Peyer's patch (tissue), 4 donors: ENCODE results near the gene BCO1. TPM values are rescaled to one million over a fixed set of nuclear protein-coding genes. Genes with fewer than 3 reads are reported as not detected.
"Not testable (repeated sequence)": the region's sequence is repeated elsewhere in the genome, so short reads cannot be mapped to it uniquely, and the experiment has no call there.

Experiments used
- DNase-seq, 3 donors: peaks; one replicate each; pipeline ENCODE4 v3.0.0-alpha.2; 2017 to 2019
- H3K27ac ChIP-seq, 4 donors: fragments of 200-600 bp; sonication (generic); one replicate each; pipeline ENCODE4 v1.5.1; 2016 to 2019
- H3K27me3 ChIP-seq, 2 donors: fragments of 200-600 bp; sonication (generic); one replicate each; pipeline ENCODE4 v1.5.1; 2019
- H3K36me3 ChIP-seq, 3 donors: fragments of 200-600 bp; sonication (generic); one replicate each; pipeline ENCODE4 v1.5.1; 2016 to 2019
- H3K4me1 ChIP-seq, 4 donors: fragments of 200-600 bp; sonication (generic); one replicate each; pipeline ENCODE4 v1.5.1; 2016 to 2019
- H3K4me3 ChIP-seq, 4 donors: fragments of 200-600 bp; sonication (generic); 1 replicate in 3 of 4; 2 replicates in 1 of 4; pipeline ENCODE4 v1.5.1; 2016 to 2019; ENCODE audit warnings: mild to moderate bottlenecking in 1 of 4
- H3K9me3 ChIP-seq, 4 donors: fragments of 200-600 bp; sonication (generic); one replicate each; pipeline ENCODE4 v1.5.1; 2016 to 2019; ENCODE audit warnings: mild to moderate bottlenecking in 1 of 4
- CTCF ChIP-seq, 6 experiments: fragments of 450-650 bp in 4 of 6; fragments of 200-600 bp in 2 of 6; sonication (generic) in 1 of 6; IDR thresholded peaks; one replicate each; pipeline ENCODE4 v1.5.1; 2017 to 2019; ENCODE audit warnings: antibody characterized with exemption in 6 of 6, mild to moderate bottlenecking in 3 of 6, moderate library complexity in 1 of 6
- POLR2A ChIP-seq, 2 donors: fragments of 450-650 bp; IDR thresholded peaks; one replicate each; pipeline ENCODE4 v1.5.1; 2017; ENCODE audit warnings: antibody characterized with exemption in 2 of 2, mild to moderate bottlenecking in 2 of 2, moderate library complexity in 2 of 2
- total RNA-seq, 4 donors: library from RNA; depleted of rRNA; stranded (reverse); fragments of >200 nt; gene quantifications; one replicate each; pipeline ENCODE4 v1.1.0, GENCODE V29; 2016

The BCO1 gene
- total RNA-seq, 4 donors from 2014 or later: 7.9 to 16.0 (median 12.3) TPM

GRCh38 chr16:81224824-81225223 lies 13.7 kb upstream of the BCO1 start:
- no peak for DNase-seq
- Histone ChIP-seq H3K36me3 (no peaks in the 10 kb centered on the region), H3K4me3 (no peak overlapping the region), H3K9me3 (no peaks in the 10 kb centered on the region), H3K27me3 (no peaks in the 10 kb centered on the region), H3K27ac (no peak overlapping the region), H3K4me1 (peaks cover 0 to 12% (median 0%) of the 10 kb centered on the region in 4 donors)
- TF ChIP-seq CTCF (IDR thresholded peaks at IDR 0.05) (no peak), POLR2A (IDR thresholded peaks at IDR 0.05) (no peak)

GRCh38 chr16:81225697-81226096 lies 12.8 kb upstream of the BCO1 start:
- peaks cover 0 to 12% (median 0%) of the 10 kb centered on the region in 4 donors for H3K4me1 ChIP-seq
- H3K27ac ChIP-seq, DNase-seq, H3K4me3 ChIP-seq, H3K27me3 ChIP-seq, H3K36me3 ChIP-seq, H3K9me3 ChIP-seq: not testable (repeated sequence)

GRCh38 chr16:81227785-81228184 lies 10.7 kb upstream of the BCO1 start:
- DNase-seq: no peak
- Histone ChIP-seq H3K27me3 (no peaks in the 10 kb centered on the region), H3K27ac (peak overlapping the region in 2 of 4 donors; percentile 30 to 77), H3K9me3 (no peaks in the 10 kb centered on the region), H3K4me3 (no peak overlapping the region), H3K4me1 (peaks cover 0 to 12% (median 0%) of the 10 kb centered on the region in 4 donors), H3K36me3 (no peaks in the 10 kb centered on the region)
- no peak for TF ChIP-seq CTCF (IDR thresholded peaks at IDR 0.05)
- TF ChIP-seq POLR2A (IDR thresholded peaks at IDR 0.05): no peak

- no peaks in the 10 kb centered on the region for H3K36me3 ChIP-seq
- H3K27me3 ChIP-seq: no peaks in the 10 kb centered on the region
- no peaks in the 10 kb centered on the region for H3K9me3 ChIP-seq
- no peak for TF ChIP-seq POLR2A (IDR thresholded peaks at IDR 0.05)
- TF ChIP-seq CTCF (IDR thresholded peaks at IDR 0.05): no peak
- H3K4me3 ChIP-seq: no peak overlapping the region
- no peak overlapping the region for H3K27ac ChIP-seq
- DNase-seq: no peak
- H3K4me1 ChIP-seq: peaks cover 0 to 12% (median 0%) of the 10 kb centered on the region in 4 donors
These were observed 8.7 kb upstream of the BCO1 start for GRCh38 chr16:81229811-81230210.

- H3K36me3 ChIP-seq: no peaks in the 10 kb centered on the region
- no peaks in the 10 kb centered on the region for H3K27me3 ChIP-seq
- no peak overlapping the region for H3K4me3 ChIP-seq
- H3K9me3 ChIP-seq: no peaks in the 10 kb centered on the region
- TF ChIP-seq POLR2A (IDR thresholded peaks at IDR 0.05): no peak
- no peak for DNase-seq
- H3K27ac ChIP-seq: no peak overlapping the region
- peaks cover 0 to 12% (median 0%) of the 10 kb centered on the region in 4 donors for H3K4me1 ChIP-seq
These were observed 7.5 kb upstream of the BCO1 start for GRCh38 chr16:81231014-81231413.

GRCh38 chr16:81232740-81233367 lies 5.6 kb upstream of the BCO1 start:
- Histone ChIP-seq H3K27ac (no peak overlapping the region), H3K36me3 (no peaks in the 10 kb centered on the region), H3K4me1 (peaks cover 0 to 18% (median 0%) of the 10 kb centered on the region in 4 donors), H3K27me3 (no peaks in the 10 kb centered on the region), H3K9me3 (no peaks in the 10 kb centered on the region), H3K4me3 (no peak overlapping the region)
- DNase-seq: no peak
- TF ChIP-seq CTCF (IDR thresholded peaks at IDR 0.05) (no peak), POLR2A (IDR thresholded peaks at IDR 0.05) (no peak)

- peak in 2 of 3 donors; percentile 60 to 67 for DNase-seq
- no peaks in the 10 kb centered on the region for H3K36me3 ChIP-seq
- peak overlapping the region in 2 of 4 donors; percentile 40 to 80 for H3K27ac ChIP-seq
- no peaks in the 10 kb centered on the region for H3K27me3 ChIP-seq
- H3K4me1 ChIP-seq: peaks cover 0 to 11% (median 0%) of the 10 kb centered on the region in 4 donors
- no peak for TF ChIP-seq POLR2A (IDR thresholded peaks at IDR 0.05)
- no peak for TF ChIP-seq CTCF (IDR thresholded peaks at IDR 0.05)
- no peak overlapping the region for H3K4me3 ChIP-seq
- no peaks in the 10 kb centered on the region for H3K9me3 ChIP-seq
These were observed 1.2 kb upstream of the BCO1 start for GRCh38 chr16:81237282-81237681.
